Mesothelial cell of epicardium (in vitro differentiated cells): ENCODE results near the gene ACTN4. TPM values are rescaled to one million over a fixed set of nuclear protein-coding genes. Genes with fewer than 3 reads are reported as not detected.

Experiments used
- DNase-seq, 2 experiments: peaks; one replicate each; pipeline ENCODE4 v3.0.0; 2021; ENCODE audit warnings: low spot score in 2 of 2; ENCODE audit not compliant: unreplicated experiment in 2 of 2
- H3K27ac Mint-ChIP-seq: 2 replicates; pipeline ENCODE4 v1.8.0; 2021; ENCODE audit warnings: mixed read lengths
- H3K27me3 Mint-ChIP-seq: 2 replicates; pipeline ENCODE4 v1.8.0; 2021; ENCODE audit warnings: low read depth, mixed read lengths
- H3K36me3 Mint-ChIP-seq: 2 replicates; pipeline ENCODE4 v1.8.0; 2021; ENCODE audit warnings: mixed read lengths
- H3K4me1 Mint-ChIP-seq: 2 replicates; pipeline ENCODE4 v1.8.0; 2021; ENCODE audit warnings: mixed read lengths
- H3K4me3 Mint-ChIP-seq: 2 replicates; pipeline ENCODE4 v1.8.0; 2021; ENCODE audit warnings: mild to moderate bottlenecking, moderate library complexity, mixed read lengths
- H3K9me3 Mint-ChIP-seq: 2 replicates; pipeline ENCODE4 v1.8.0; 2021; ENCODE audit warnings: mixed read lengths
- total RNA-seq: library from RNA; stranded (reverse); gene quantifications from 3 replicates; pipeline ENCODE4 v1.2.1, GENCODE V29; 2021
- TF ChIP-seq, protein P1 (sequence below): fragments of 200-600 bp; sonication (generic); IDR thresholded peaks from one replicate; pipeline ENCODE4 v1.5.0; 2021; ENCODE audit warnings: antibody characterized with exemption; ENCODE audit not compliant: unreplicated experiment

ACTN4 gene
- total RNA-seq, 1 donor from 2014 or later, result 452 TPM

DNA sequence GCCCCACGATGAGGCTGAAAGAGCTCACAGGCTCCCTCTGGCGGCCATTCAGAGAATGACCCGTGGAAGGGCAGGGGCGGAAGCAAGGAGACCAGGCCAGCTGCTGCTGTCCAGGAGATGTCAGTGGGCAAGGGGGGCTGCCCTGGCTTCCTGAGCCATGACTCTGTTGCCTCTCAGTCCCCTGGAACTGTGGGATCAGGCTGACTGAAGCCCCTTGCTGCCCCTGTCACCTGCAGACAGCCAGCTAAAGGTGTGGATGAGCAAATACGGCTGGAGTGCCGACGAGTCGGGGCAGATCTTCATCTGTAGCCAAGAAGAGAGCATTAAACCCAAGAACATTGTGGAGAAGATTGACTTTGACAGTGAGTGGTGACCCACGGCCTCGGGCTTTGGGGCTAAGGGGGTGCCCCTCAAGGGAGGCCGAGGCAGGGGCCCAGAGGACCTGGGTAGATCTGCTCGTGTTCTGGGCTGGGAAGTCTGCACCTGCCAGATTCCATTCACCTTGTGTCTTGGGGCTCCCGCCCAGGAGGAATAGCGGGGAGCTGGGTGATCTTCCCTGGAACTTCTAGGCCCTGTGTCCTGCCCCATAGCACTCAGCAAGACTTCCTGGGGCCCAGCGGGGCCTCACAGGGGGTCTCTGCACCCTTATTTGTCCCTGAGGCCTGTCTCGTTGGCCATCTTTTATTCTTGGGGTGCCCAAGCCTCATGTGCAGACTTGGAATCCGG is 12.5 kb upstream of the ACTN4 start:
- Mint-ChIP-seq H3K27me3 (no peaks in the 10 kb centered on the region), H3K9me3 (no peaks in the 10 kb centered on the region), H3K36me3 (peaks cover 17% of the 10 kb centered on the region), H3K4me1 (peaks cover 2% of the 10 kb centered on the region), H3K27ac (peak overlapping the region; percentile 54), H3K4me3 (no peak overlapping the region)
- DNase-seq, result peak; percentile 59 to 88
- TF ChIP-seq, protein P1, sequence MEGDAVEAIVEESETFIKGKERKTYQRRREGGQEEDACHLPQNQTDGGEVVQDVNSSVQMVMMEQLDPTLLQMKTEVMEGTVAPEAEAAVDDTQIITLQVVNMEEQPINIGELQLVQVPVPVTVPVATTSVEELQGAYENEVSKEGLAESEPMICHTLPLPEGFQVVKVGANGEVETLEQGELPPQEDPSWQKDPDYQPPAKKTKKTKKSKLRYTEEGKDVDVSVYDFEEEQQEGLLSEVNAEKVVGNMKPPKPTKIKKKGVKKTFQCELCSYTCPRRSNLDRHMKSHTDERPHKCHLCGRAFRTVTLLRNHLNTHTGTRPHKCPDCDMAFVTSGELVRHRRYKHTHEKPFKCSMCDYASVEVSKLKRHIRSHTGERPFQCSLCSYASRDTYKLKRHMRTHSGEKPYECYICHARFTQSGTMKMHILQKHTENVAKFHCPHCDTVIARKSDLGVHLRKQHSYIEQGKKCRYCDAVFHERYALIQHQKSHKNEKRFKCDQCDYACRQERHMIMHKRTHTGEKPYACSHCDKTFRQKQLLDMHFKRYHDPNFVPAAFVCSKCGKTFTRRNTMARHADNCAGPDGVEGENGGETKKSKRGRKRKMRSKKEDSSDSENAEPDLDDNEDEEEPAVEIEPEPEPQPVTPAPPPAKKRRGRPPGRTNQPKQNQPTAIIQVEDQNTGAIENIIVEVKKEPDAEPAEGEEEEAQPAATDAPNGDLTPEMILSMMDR, result peak; percentile 89

DNA sequence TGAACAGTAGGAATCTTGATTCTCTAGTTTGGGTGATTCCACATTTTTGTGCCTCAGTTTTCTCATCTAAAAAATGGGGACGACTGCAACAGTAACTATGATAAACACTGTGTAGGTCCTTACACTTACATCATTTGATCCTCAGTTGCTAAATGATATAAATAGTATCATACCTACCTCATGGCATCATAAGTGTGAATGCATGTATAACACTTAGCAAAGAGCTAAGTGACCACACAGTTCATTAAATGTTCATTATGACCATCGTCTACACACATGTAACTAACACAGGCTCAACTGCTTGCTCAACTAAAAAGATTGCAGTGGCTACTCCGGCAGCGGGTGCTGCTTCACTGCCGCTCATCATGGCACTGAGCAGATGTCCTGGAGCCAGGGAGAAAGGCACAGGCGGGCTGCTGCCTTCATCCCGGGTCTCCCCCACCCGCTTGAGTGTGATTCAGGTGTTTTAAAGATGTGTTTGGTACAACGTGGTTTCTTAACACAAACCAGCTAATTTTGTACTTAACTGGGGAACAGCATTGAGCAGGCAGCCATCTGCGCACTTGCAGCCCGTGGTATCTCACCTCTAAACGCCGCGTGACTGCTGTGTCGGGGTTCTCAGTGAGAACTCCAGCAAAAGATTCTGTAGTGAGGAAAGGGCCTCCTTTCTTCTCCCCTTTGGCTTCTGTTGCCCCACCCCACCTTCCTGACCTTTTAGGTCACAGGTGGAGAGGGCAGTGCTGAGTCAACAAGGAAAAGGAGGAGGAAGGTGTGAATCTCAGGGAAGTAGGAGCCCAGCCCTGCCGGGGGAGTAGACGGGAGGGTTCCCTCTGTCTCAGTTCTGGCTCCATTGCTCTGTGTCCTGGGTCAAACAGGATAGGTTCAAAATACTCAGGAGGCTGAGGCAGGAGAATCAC is 11.7 kb upstream of the ACTN4 start:
- Mint-ChIP-seq H3K4me1 (peaks cover 2% of the 10 kb centered on the region), H3K4me3 (no peak overlapping the region), H3K27me3 (no peaks in the 10 kb centered on the region), H3K27ac (no peak overlapping the region), H3K36me3 (peaks cover 16% of the 10 kb centered on the region), H3K9me3 (no peaks in the 10 kb centered on the region)
- TF ChIP-seq, protein P1, result no peak
- DNase-seq, result no peak

DNA sequence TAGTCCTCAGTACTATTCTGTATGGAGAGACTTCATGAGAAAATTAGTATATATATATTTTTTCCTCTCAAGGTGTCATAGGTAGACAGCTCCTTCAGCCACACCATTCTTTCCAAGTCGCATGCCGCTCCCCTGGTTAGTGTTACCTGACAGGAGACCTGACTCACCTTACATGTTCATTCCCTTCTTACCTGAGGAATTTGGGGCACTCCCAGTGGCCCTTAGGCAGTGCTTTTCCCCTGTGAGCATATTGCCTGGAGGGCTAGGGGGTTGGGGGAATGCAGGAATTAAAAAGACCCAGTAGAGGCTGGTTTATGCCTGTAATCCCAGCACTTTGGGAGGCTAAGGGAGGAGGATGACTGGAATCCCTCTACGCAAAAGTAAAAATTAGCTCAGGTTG is 9.0 kb upstream of the ACTN4 start:
- no peaks in the 10 kb centered on the region for H3K9me3 Mint-ChIP-seq
- peaks cover 2% of the 10 kb centered on the region for H3K4me1 Mint-ChIP-seq
- no peak overlapping the region for H3K27ac Mint-ChIP-seq
- TF ChIP-seq, protein P1, result no peak
- H3K27me3 Mint-ChIP-seq, result no peaks in the 10 kb centered on the region
- H3K4me3 Mint-ChIP-seq, result no peak overlapping the region
- DNase-seq, result no peak
- H3K36me3 Mint-ChIP-seq, result peaks cover 7% of the 10 kb centered on the region

DNA sequence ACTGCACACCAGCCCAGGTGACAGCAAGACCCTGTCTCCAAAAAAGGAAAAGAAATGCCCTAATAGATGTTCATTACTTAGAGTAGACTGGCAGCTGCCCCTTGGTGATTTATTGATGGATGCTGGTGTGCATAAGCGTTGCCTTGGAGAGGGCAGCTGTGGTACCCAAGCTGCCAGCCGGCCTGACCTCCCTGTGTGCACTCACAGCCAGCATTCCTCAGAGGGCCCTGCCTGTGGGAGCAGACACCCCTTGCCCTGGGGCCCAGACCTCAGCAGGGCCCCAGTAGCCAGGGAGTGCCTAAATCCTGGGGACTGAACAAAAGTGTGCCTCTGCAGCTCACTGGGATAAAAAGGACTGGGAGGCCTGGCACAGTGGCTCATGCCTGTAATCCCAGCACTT is 7.8 kb upstream of the ACTN4 start:
- Mint-ChIP-seq H3K27me3 (no peaks in the 10 kb centered on the region), H3K27ac (no peak overlapping the region), H3K4me3 (no peak overlapping the region), H3K4me1 (peaks cover 2% of the 10 kb centered on the region), H3K9me3 (no peaks in the 10 kb centered on the region), H3K36me3 (peaks cover 4% of the 10 kb centered on the region)
- DNase-seq, result no peak
- TF ChIP-seq, protein P1, result no peak

DNA sequence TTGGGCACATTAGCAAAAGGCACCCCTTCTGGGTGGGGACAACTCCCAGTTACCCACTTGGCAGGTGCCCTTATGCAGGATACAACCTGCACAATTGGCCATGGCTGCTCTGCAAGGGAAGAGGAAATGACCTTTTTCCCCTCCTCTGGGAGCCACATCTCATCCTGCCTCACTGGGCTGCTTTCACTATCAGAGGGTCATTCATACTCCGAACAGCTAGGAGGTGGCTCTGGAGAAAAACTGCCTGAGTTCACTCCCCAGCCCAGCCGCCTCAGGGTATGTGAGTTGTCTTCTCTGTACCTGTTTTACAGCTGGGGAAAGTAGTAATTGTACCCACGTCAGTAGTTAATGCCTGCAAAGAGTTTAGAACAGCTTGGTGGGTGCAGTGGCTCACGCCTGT is 7.1 kb upstream of the ACTN4 start:
- Mint-ChIP-seq H3K4me3 (no peak overlapping the region), H3K36me3 (peaks cover 2% of the 10 kb centered on the region), H3K9me3 (no peaks in the 10 kb centered on the region), H3K27ac (no peak overlapping the region), H3K4me1 (no peaks in the 10 kb centered on the region), H3K27me3 (no peaks in the 10 kb centered on the region)
- no peak for DNase-seq
- TF ChIP-seq, protein P1, result no peak
